SK-MEL-5 (cell line): ENCODE results near the gene GRIK5. TPM values are rescaled to one million over a fixed set of nuclear protein-coding genes. Genes with fewer than 3 reads are reported as not detected.
A peak's percentile ranks its signal among the peaks of the same experiment; 100 is the strongest.
"Not testable (repeated sequence)": the region's sequence is repeated elsewhere in the genome, so short reads cannot be mapped to it uniquely, and the experiment has no call there.

ENCODE experiments used
- DNase-seq: peaks from one replicate; pipeline ENCODE4 v3.0.0-alpha.2; 2016; ENCODE audit warnings: low read depth, low spot score
- in situ Hi-C: cut with HindIII; loops from 2 replicates; pipeline ENCODE4 v1.10.0; 2016; ENCODE audit warnings: low sequenced_read_pairs, high pct_unique_total_duplicates, low pct_unique_long_range_greater_than_20kb
- total RNA-seq: library from RNA; depleted of rRNA; stranded (reverse); fragments of >200 nt; shearing (Covaris generic); gene quantifications from 2 replicates; pipeline ENCODE4 v1.2.3, GENCODE V29; 2014

Gene GRIK5
- total RNA-seq, 1 experiment from 2014 or later = not detected

- in situ Hi-C loops = no loop called here
Measured at GRCh38 chr19:42006569-42006968, 63.4 kb downstream of the GRIK5 start.

GRCh38 chr19:42005504-42005903 lies 64.5 kb downstream of the GRIK5 start:
- DNase-seq = no peak
- in situ Hi-C loops = no loop called here

More at GRCh38 chr19:42006569-42006968, 63.4 kb downstream of the GRIK5 start:
- no peak for DNase-seq

- in situ Hi-C loops = no loop called here
- no peak for DNase-seq
Measured at GRCh38 chr19:42003506-42004294, 66.3 kb downstream of the GRIK5 start.

DNA sequence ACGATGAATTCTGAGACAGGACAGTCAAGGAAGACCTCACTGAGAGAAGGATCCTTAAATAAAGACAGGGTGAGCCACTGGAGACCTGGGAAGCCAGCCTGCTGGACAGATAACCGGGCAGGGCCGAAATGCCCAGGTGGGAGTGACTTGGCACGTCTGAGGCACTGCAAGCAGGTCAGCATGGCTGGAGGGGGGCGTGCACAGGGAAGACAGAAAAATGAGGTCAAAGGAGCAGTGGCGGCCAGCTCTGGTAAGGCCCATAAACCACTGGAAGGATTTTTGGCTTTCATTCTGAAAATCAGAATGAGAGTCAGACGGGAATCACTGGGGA lies 70.2 kb downstream of the GRIK5 start:
- in situ Hi-C loops = no loop called here
- no peak for DNase-seq

GRCh38 chr19:41999071-41999877 lies 70.7 kb downstream of the GRIK5 start:
- in situ Hi-C loops = no loop called here
- DNase-seq = no peak

GRCh38 chr19:41998246-41999020 lies 71.6 kb downstream of the GRIK5 start:
- DNase-seq = peak; percentile 34
- in situ Hi-C loops = no loop called here

DNA sequence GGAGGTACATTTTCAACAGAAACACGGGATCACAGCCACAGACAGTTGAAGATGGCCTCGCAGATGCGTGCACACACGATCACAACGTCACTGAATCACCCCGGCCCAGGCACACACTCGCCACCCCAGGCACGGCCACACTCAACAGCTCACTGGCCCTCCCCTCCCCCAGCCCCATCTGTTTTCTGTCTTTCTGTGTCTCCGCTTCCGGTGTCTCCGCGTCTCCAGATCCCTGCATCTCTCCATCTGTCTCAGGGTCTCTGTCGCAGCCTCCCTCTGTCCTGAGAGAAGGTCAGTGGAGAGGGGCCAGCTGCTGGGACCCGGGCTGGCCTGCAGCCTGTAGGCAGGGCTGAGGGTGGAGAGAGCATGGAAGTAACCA lies 72.2 kb downstream of the GRIK5 start:
- in situ Hi-C loops = no loop called here
- no peak for DNase-seq

GRCh38 chr19:41997121-41997850 lies 72.7 kb downstream of the GRIK5 start:
- in situ Hi-C loops = no loop called here
- DNase-seq = peak; percentile 29

DNA sequence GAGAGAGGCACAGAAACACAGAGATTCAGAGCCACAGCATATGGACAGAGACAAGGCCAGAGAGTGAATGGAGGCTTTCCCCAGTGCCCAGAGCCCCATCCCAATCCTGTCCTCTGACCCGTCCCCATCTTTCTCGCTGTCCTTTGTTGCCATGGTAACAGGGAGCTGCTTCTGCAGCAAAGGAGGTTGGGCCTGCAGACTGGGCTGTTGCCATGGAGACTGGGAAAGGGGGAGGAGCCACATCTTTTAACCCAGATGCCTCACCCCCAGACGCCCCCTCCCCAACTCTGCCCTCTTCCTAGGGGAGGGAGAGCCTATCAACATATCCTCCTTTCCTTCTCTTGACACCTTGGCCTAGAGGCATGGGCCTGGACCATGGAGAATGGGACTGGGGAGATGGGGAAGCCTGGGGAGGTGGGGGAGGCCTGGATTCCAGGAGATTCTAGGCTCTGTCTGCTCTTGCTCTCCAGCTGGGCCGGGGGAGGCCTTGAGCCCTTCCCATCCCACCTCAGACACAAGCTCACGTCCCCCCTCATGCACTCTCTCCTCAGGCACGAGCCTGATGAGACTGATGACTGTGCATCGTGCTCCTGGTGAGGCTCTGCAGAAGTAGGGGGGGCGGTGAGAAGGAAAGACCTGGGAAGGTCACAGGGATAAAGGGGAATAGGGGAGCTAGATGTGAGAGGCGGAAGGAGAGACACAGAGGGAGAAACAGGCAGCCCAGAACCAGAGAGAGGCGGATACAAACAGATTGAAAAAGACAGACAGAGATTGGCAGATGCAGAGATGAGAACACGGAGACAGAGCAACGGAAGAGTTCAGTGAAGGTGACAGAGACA lies 73.8 kb downstream of the GRIK5 start:
- in situ Hi-C loops = no loop called here
- DNase-seq = peak; percentile 59

DNA sequence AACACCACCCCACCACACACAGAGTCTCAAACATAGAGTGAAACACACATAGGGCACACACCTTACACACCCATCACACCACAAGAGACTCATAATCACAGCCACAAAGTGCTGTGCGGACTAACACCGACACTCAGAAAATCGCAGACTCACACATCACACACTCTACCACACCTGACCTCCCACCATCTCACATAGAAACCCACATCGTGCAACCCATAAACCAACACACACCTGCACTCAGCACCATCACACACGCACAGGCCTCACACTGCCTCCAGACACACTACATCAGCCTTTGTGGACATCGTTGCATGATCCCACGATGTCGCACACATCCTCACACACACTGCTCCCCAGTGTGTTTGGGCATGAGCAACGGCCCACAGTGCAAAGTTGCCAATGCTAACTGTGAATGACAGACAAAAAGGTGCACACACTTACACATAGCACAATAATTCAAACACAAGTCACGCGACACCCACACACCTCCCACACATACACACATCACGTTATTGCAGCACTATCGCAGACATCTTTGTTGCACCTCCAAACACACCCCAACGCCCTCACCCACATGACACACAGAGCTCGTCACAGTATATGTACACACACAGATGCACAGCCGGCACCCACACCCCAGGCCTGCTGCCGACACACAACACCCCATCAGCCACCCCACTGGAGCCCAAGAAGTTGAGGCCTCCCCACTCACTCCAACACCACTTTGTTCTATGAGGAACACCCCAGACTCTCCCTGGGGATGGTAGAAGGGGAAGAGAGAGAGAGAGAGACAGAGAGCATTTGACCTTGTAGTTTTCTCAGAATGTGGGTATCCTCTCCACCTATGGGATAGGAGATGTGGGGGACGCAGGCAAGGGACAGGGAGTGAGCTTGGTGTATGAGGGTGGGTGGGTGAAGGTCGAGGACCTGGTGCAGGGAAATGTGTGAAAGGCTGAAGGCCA lies 74.7 kb downstream of the GRIK5 start:
- in situ Hi-C loops = no loop called here
- DNase-seq = no peak

GRCh38 chr19:41994521-41994971 lies 75.5 kb downstream of the GRIK5 start:
- in situ Hi-C loops = no loop called here
- DNase-seq = no peak

DNA sequence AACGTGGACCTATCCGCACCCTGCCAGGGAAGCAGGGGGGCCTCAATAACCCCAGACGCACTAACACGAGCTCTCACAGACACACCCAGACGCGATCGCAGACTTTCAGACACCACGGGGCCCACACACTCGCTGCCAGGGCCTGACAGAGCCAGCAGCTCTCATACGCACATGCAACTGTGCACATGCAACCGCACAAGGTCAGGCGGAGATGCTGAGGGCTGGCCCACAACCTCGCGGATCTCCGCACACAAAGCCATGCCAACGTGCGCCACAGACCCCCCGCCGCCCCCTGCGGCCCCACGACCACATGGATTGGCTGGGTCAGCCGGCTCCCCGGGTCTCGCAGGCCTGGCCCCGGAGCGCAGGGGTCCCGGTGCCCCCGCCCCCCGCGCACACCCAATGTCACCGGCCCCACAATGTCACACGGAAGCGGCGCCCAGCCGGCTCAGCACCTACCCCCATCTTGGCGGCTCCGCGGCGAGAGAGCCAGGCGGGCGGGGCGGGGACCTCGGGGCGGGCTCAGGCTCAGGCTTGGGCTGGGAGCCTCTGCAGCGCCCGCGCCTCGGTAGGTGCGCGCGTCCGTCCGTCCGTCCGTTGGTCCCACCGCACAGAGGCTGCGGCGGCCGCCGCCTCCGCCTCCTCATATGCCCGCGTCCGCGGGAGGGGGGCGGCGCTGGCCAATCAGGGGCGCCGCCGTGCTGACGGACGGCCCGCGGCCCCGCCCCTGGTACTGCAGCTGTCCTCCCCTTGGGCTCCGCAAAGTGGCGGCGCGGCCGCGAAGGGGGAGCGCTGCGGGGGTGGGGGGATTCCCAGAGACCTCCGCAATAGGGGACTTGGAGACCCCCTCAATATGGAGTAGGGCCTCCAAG lies 76.2 kb downstream of the GRIK5 start, which contains the start of gene ATP1A3:
TSS of gene ATP1A3 (minus strand) at position 619 of the 872 bp plus-strand sequence. CDS start at position 465, 154 bp downstream.
- in situ Hi-C loops = no loop called here
- peak; percentile 46 for DNase-seq

DNA sequence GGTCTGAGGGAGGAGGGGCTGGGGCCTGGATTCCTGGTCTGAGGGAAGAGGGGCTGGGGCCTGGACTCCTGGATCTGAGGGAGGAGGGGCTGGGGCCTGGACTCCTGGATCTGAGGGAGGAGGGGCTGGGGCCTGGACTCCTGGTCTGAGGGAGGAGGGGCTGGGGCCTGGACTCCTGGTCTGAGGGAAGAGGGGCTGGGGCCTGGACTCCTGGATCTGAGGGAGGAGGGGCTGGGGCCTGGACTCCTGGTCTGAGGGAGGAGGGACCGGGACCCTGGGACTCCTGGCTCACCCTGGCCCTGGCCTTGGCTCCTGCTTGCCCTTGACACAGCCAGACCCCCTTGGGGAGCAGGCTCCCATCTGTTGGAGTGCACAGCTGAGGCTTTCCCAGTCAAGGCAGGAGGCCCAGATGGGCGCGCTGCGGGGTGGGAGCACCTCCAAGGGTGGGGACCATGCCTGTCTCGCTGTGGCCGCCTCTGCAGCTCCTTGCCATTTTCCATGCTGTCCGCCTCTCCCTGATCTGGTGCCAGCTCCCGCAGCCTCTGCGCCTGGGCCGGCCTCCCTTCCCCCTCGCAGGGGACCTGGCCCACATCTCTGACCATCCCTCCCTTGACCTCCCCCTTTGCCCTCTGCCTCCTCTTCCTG lies 78.0 kb downstream of the GRIK5 start:
- in situ Hi-C loops, DNase-seq: not testable (repeated sequence)

GRCh38 chr19:41991025-41991424 lies 79.0 kb downstream of the GRIK5 start:
- in situ Hi-C loops = no loop called here
- DNase-seq = no peak
